Activated effector memory CD4-positive, alpha-beta T cell treated with anti-CD3 and anti-CD28 coated beads, Interleukin-2, amount 50 U/mL, for 16 hours (primary cell): ENCODE results near the gene HIP1R.
A peak's percentile ranks its signal among the peaks of the same experiment; 100 is the strongest.
"Not testable (repeated sequence)": the region's sequence is repeated elsewhere in the genome, so short reads cannot be mapped to it uniquely, and the experiment has no call there.

ENCODE experiments used
- DNase-seq: peaks from one replicate; pipeline ENCODE4 v3.0.0-alpha.2; 2020

HIP1R gene

DNA sequence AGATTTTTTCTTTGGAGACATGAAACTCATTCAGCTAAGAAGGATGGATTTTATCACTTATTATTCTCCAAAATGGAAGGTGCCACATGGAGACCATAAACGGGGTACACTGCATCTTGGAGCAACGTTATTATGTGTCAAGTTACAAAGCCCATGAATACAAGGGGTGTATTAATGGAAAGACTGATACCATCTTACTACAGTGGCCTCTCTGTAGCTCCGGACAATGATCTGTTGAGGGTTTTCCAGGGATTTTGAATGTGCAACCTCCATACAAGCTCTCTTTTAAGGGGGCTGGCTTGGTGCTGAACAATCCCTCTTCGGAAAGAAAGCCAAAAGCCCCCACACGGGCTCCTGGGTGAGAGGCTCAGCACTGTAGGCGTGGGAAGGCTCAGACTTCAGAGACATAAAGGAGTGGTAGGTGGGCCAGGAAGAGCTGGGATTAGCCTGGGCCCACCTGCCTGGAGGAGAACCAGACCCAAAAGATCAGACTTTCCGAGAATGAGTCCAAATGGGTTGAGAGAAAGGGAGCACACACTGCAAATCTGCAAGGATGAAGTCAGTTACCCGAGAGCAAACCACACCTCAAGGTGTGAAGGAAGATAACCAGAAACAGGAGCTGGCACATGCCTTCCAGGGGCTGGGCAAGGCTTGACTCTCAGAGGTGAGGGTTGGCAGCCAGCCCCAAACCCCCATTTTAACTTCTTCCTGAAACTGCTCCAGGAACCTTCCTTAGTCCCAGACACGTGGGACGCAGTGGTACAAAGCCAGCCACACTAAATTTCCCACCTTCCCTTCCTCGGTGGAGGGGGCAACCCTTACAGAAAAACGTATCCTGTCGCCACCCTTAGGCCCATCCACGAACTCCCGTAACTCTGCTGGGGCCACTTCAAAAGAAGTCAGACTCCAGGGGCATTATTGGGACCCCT, 59.2 kb downstream of the HIP1R start:
- no peak for DNase-seq

DNA sequence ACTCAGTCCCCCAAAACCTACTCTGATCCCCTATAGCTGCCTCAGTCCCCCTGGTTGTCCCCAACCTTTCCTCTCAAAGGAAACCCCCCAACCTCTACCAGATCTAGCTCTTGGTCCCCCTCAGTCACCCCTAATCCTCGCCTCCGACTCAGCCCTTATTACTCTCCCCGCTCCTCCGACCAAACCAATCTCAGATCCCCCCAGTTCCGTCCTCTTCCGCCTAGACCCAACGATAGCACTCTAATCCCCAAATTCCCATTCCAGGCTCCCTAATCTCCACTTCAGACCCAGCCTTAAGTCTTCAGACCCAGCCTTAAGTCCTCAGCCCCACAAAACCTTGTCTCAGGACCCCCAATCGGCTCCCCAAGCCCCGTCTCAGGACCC, 60.1 kb downstream of the HIP1R start:
- no peak for DNase-seq

DNA sequence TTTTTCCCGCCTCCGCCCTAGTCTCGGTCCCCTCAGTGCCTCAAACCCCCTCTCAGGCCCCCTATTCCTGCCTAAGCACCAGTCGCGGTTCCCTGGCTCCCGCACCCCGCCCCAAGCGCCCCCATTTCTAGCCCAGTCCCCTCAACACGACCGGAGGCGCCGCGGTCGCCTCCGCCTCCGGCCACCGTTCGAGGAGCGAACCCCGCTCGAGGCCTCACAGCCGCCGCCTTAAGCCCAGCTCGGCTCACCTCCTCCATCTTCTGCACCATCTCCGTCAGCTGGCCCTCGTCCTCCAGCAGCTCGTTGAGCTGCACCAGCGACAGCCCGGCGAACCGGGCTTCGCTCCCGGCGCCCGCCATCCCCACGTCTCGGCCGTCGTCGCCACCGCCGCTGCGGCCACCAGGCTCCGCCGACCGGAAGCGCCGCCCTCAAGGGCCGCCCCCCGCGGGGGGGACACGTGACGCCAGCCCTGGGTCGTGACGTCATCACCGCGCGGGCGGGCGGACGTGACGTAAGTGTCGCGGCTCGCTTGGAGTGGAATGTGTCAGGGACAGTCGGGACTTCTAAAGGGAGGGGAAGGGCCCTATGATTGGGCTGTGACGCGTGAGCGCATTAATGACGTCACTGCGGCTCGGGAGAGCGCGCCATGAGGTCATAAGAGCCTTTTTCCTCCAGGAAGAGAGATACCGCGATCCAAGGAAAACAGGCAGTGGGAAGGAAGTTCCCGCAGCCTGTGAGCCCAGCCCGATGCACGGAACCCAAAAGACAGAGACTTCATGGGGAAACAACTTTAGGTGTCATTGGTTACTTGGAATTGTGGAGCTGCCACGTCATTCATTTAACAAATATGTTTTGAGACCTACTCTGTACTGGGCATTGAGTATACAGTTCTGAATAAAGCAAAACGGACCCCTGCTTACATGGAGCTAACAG, 60.7 kb downstream of the HIP1R start, which contains the start of gene VPS37B:
VPS37B (minus strand) TSS at position 421 of the 933 bp plus-strand sequence; CDS start at position 359, 62 bp downstream.
- DNase-seq = peak; percentile 95

DNA sequence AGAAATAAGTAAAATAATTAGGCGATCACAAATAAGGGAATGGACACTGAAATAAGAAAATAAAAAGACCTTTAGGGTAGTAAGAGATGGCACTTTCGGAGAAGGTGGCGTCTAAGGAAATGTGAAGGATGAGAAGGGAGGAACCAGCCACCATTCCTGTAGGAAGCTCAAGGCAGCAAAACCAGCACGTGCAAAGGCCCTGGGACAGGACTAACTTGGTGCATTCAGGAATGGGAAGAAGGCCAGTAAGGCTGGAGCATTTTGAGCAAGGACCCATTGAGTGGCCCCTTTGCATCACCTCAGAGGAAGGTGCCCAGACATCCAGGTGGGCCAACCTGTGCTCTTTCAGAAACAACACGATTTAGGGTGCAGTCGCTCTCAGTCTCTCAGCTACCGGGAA, 61.4 kb downstream of the HIP1R start:
- no peak for DNase-seq

DNA sequence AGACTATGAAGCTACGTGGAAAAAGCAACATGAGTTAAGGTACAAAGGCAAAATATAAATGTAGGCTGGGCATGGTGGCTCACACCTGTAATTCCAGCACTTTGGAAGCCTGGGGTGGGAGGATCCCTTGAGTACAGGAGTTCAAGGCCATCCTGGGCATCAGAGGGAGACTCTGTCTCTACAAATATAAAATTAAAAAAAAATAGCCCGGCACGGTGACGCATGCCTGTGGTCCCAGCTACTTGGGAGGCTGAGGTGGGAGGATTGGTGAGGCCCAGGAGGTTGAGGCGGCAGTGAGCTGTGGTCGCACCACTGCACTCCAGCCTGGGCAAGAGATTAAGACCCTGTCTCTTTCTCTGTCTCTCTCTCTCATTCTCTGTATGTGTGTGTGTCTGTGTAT, 64.6 kb downstream of the HIP1R start:
- DNase-seq = no peak

DNA sequence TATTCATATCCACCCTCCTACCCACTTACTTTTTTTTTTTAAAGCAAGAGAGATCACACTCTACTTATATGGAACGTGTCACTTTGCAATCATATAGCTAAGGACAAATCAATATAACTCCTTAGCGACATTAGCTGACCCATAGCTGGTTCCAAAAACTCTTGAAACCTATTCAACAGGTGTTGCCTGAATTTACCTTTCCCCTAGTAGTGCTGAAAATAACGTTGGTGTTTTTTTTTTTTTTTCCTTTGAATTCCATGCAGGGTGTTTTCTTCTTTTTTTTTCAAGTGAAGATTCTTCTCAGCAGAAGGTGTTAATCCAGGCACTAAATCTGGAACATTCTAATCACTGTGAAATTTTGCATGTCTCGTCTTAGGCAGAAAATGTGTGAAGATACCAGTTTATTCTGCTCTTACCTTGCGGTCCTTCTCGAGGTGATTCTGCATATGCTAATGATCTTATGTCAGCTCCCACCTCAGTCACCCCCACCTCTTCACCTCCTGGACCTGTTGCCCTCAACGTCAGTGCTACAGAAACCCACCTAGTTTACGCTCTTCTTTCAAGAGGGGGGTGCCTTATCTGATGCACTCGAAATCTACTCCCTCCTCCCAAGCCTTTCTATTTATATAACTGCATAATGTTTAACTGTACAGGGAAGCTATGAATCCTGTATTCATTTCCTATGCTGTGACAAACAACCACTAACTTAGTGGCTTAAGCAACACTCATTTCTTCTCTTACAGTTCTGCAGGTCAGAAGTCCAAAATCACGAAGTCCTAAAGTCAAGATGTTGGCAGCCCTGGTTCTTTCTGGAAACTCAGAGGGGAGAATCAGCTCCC, 67.8 kb downstream of the HIP1R start:
- DNase-seq = no peak

DNA sequence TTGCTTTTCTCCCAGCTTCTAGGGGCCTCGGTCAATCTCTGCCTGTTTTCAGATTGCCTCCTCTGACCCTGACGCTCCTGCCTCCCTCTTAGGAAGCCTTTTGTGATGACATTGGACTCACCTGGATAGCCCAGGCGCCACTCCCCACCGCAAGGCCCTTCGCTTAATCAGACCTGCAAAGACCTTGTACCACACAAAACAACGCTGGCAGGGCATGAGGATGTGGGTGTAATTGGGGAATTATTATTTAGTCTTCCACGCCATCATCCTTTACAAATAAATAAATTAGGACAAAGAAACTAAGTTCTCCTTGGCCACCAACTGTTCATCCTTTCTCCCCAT, 68.4 kb downstream of the HIP1R start:
- DNase-seq = no peak

DNA sequence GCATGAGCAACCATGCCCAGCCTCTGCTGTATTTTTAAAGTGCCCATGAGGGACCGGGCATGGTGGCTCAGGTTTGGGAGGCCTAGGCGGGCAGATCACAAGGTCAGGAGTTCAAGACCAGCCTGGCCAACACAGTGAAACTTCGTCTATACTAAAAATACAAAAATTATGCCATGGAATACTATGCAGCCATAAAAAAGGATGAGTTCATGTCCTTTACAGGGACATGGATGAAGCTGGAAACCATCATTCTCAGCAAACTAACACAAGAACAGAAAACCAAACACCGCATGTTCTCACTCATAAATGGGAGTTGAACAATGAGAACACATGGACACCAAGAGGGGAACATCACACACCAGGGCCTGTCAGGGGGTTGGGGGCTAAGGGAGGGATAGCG, 70.0 kb downstream of the HIP1R start:
- DNase-seq = not testable (repeated sequence)

DNA sequence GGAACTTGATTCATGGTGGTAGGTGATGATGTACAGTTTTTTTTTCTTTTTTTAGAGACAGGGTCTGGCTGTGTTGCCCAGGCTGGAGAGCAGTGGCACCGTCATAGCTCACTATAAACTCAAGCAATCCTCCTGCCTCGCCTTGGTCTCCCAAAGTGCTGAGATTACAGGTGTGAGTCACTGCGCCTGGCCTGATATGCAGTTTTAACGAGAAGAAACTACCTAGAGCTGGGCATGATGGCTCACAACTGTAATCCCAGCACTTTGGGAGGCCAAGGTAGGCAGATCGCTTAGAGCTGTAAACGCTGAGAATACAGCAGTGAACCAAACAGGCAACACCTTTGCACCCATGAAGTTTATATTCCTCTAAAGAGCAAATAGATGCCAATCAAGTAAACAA, 73.7 kb downstream of the HIP1R start:
- no peak for DNase-seq

DNA sequence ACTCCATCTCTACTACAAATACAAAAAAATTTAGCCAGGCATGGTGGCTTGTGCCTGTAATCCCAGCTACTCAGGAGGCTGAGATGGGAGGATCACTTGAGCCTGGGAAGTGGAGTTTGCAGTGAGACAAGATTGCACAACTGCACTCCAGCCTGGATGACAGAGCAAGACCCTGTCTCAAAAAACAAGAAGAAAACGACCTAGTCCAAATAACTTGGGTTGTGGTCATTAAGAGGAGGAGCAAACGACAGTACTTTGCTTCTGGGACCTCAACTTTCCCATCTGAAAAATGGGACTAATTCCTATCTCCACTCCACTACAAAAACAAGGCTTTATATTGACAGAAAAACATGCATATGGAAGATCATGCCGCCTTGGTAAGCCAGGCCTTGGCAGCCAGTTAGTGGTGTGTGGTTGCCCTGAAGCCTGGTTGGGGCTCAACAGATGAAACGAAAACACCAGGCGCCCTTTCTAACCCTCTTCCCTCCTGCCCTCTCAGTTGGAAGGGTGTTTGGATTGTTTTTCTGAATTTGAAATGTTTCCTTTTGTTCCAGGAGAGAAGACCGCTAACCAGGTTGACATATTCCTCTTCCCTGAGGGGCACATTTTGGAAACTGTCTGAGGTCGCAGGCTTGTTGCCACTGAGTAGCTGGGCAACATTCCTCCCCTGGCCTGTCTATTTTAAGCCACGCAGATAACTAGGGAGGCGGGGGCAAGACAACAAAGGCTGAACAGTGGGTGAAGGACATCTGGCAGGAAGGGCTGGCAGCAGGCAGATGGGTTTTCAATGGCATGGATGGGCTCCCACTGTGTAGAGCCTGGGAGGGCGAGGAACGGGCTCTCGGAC, 74.4 kb downstream of the HIP1R start:
- DNase-seq = no peak
